Mucosa of descending colon (tissue), 3 donors: Measurements from ENCODE around the gene SLC27A1. TPM values are rescaled to one million over a fixed set of nuclear protein-coding genes. Genes with fewer than 3 reads are reported as not detected.

Source experiments
- ATAC-seq: fragments of 200-7000 bp; cut with Tn5 transposase; one replicate; pipeline ENCODE4 v1.9.1; 2020; ENCODE audit warnings: mild to moderate bottlenecking, moderate library complexity
- DNase-seq, 3 donors: peaks; one replicate each; pipeline ENCODE4 v3.0.0-alpha.2; 2020
- H3K36me3 ChIP-seq: fragments of 200-600 bp; one replicate; pipeline ENCODE4 v1.8.0; 2021; ENCODE audit warnings: low read depth, mild to moderate bottlenecking
- H3K4me1 ChIP-seq: fragments of 200-600 bp; one replicate; pipeline ENCODE4 v1.8.0; 2021; ENCODE audit warnings: low read depth, mild to moderate bottlenecking
- H3K4me3 ChIP-seq: fragments of 200-600 bp; one replicate; pipeline ENCODE4 v1.8.0; 2021; ENCODE audit warnings: mild to moderate bottlenecking
- H3K9me3 ChIP-seq: fragments of 200-600 bp; one replicate; pipeline ENCODE4 v1.8.0; 2021; ENCODE audit warnings: mild to moderate bottlenecking
- intact Hi-C, 2 donors: fragments of 100-400 bp; cut with DNase I in 1 of 2; cut with micrococcal nuclease in 1 of 2; formaldehyde crosslinking; loops; one replicate each; pipeline versions ENCODE4 v1.11.0 to v1.11.1; 2022; cut with DNase I, micrococcal nuclease
- total RNA-seq, 3 donors: library from RNA; stranded (reverse); fragmentation: NEBNext Ultra II Directional in 2 of 3; extraction: Animal tissue kit (Norgen Biotek cat#: 25700) in 2 of 3; gene quantifications; one replicate each; pipeline versions ENCODE4 v1.2.1 to v1.2.4, GENCODE V29; 2021 to 2023
- TF ChIP-seq, protein P1 (sequence below): fragments of 200-600 bp; IDR thresholded peaks from one replicate; pipeline ENCODE4 v1.8.0; 2022; ENCODE audit warnings: antibody characterized with exemption, mild to moderate bottlenecking
- donor health status: DM: no; HTN: no; CAD: no; lungs with moderate emphysema.
- donor health status: DM: no; HTN: no; CAD: no.
- donor health status: DM: no; HTN: yes; CAD: no.

SLC27A1 gene
- total RNA-seq, 3 donors from 2014 or later = 5.7 to 17.2 (median 6.2) TPM

DNA sequence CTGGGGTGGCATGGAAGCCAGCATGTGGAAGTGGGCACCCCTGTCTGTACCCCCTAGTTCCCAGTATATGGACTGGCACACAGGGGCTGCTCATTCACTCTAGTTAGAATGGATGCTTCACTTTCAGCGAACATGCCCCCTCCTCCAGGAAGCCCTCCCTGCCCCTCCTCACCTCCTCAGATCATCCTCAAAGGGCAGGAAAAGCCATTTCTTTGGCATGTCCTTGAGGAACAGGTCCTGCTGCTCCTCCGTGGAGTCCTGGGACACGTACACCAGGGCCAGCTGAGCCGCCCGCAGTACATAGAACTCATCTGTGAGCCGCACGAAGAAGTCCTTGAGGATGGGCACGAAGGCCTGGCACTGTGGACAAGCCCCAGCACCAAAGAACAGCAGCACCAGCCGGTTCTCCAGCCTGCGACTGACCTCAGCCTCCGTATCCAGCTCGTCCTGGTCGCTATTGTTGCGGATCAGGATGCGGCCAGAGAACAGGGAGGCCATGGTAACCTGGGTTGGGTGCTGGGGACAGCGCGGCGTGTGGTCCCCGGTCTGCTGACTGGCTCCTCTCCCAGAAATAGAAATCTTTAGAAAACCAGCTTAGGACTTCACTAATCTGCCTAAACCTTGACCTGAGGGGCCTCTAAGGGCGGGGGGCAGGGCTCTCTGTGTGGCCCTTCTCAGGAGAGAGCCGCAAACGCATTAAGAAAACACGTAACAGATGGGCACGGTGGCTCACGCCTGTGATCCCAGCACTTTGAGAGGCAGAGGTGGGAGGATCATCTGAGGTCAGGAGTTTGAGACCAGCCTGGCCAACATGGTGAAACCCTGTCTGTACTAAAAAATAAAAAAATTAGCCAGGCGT is 9.7 kb upstream of the SLC27A1 start, which contains the start of gene NXNL1:
Gene NXNL1, minus strand, starts transcription at position 555 of the 859 bp plus-strand sequence. Its CDS starts 57 bp downstream, at position 498.
- H3K9me3 ChIP-seq = no peaks in the 10 kb centered on the region
- no peak within 1 kb of the TSS for H3K4me3 ChIP-seq
- intact Hi-C loops = loop anchor here in 1 of 2 donors (10.0 kb wide), 1 partner anchor 66 kb away; the partner anchor contains the start of gene CCDC194
- no peaks in the 10 kb centered on the region for H3K4me1 ChIP-seq
- no peak for ATAC-seq
- TF ChIP-seq, protein P1, sequence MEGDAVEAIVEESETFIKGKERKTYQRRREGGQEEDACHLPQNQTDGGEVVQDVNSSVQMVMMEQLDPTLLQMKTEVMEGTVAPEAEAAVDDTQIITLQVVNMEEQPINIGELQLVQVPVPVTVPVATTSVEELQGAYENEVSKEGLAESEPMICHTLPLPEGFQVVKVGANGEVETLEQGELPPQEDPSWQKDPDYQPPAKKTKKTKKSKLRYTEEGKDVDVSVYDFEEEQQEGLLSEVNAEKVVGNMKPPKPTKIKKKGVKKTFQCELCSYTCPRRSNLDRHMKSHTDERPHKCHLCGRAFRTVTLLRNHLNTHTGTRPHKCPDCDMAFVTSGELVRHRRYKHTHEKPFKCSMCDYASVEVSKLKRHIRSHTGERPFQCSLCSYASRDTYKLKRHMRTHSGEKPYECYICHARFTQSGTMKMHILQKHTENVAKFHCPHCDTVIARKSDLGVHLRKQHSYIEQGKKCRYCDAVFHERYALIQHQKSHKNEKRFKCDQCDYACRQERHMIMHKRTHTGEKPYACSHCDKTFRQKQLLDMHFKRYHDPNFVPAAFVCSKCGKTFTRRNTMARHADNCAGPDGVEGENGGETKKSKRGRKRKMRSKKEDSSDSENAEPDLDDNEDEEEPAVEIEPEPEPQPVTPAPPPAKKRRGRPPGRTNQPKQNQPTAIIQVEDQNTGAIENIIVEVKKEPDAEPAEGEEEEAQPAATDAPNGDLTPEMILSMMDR = no peak
- no peaks in the 10 kb centered on the region for H3K36me3 ChIP-seq
- DNase-seq = no peak

DNA sequence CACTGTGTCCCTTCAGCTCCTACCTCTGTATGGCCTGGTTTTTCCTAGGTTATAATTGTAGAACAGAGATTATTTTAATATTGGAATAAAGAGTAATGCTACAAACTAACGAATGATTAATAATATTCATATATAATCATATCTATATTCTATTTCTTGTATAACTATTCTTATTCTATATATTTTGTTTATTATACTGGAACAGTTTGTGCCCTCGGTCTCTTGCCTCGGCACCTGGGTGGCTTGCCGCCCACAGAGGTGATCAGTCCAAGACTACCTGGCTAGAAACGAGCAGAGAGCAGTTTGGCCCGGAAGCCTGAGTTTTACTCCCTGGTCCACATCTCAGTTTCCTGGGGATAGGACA is 3.9 kb upstream of the SLC27A1 start:
- no peak overlapping the region for H3K4me3 ChIP-seq
- TF ChIP-seq, protein P1 = no peak
- DNase-seq = no peak
- intact Hi-C loops = loop anchor here in 1 of 2 donors (10.0 kb wide), 1 partner anchor 72 kb away; the partner anchor contains the start of gene CCDC194
- no peaks in the 10 kb centered on the region for H3K36me3 ChIP-seq
- no peak for ATAC-seq
- H3K9me3 ChIP-seq = no peaks in the 10 kb centered on the region
- no peaks in the 10 kb centered on the region for H3K4me1 ChIP-seq

DNA sequence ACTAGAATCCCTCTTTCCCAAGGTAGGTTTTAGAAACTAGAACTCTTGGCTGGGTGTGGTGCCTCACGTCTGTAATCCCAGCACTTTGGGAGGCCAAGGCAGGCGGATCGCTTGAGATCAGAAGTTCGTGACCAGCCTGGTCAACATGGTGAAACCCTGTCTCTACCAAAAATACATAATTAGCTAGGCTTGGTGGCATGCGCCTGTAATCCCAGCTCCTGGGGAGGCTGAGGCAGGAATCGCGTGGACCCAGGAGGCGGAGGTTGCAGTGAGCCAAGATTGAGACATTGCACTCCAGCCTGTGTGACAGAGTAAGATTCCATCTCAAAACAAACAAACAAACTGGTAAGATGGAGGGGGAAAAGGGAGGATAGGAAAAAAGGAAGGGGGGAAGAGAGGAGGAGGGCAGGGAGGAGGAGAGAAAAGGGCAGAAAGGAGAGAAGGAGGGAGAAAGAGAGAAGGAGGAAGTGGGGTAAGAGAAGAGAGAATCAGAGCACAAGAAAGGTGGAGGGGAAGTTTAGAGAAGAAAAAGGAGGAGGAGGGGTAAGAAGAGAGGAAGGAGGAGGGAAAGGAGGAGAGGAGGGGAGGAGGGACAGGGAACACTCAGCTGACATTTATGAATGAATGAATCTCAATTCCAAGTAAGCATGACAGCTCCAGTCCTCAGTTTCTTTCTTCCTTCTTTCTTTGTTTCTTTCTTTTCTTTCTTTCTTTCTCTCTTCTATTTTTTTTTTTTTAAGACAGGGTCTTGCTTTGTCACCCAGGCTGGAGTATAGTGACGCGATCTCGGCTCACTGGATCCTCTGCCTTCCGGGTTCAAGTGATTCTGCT is 2.6 kb upstream of the SLC27A1 start:
- intact Hi-C loops = loop anchor here in 1 of 2 donors (10.0 kb wide), 1 partner anchor 73 kb away; the partner anchor contains the start of gene CCDC194
- TF ChIP-seq, protein P1 = no peak
- no peaks in the 10 kb centered on the region for H3K9me3 ChIP-seq
- no peaks in the 10 kb centered on the region for H3K4me1 ChIP-seq
- H3K36me3 ChIP-seq = no peaks in the 10 kb centered on the region
- DNase-seq = no peak
- no peak for ATAC-seq
- no peak overlapping the region for H3K4me3 ChIP-seq

DNA sequence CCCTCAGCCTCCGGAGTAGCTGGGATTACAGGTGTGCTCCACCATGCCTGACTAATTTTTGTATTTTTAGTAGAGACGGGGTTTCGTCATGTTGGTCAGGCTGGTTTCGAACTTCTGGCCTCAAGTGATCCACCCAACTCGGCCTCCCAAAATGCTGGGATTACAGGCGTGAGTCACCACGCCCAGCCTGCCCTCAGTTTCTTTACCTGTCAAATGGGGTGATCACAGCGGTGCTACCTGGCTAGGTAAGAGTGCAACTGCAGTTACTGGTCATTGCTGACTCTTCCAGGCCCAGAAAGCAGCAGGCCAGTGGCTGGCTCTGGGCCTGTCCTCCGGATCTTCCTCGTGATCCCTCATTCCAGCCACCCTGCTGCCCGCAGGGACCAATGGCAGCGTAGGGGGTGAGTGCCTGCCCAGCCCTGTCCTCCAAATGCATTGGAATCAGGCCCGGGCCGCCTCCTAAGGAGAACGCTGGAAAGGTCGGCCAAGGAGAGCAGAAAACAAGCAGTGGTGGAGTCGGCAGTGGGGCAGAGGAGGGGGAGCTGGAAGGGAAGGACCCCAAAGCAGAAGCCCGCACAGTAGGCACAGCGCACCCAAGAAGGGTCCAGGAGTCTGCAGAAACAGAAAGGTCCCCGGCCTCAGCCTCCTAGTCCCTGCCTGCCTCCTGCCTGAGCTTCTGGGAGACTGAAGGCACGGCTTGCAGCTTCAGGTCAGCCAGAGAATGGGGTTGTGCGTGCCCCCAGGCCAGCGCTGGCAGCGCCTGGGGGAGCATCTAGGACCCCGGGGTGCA is 1.8 kb upstream of the SLC27A1 start:
- DNase-seq = peak in 1 of 3 donors; percentile 53
- intact Hi-C loops = loop anchor here in 1 of 2 donors (10.0 kb wide), 1 partner anchor 74 kb away; the partner anchor contains the start of gene CCDC194
- no peaks in the 10 kb centered on the region for H3K4me1 ChIP-seq

More for the DNA sequence above, 1.8 kb upstream of the SLC27A1 start:
- no peaks in the 10 kb centered on the region for H3K36me3 ChIP-seq
- H3K9me3 ChIP-seq = no peaks in the 10 kb centered on the region
- TF ChIP-seq, protein P1 = no peak
- ATAC-seq = no peak
- H3K4me3 ChIP-seq = no peak overlapping the region
